Measurements from ENCODE around the gene ZNF524. TPM values are rescaled to one million over a fixed set of nuclear protein-coding genes. Genes with fewer than 3 reads are reported as not detected.

The ZNF524 gene
- total and polyA plus RNA-seq, 9 of the 15 experiments (the other 6 are each of a cell fraction or from before 2014, with no cell fraction given), result 0.08 to 15.6 (median 2.9) TPM

DNA sequence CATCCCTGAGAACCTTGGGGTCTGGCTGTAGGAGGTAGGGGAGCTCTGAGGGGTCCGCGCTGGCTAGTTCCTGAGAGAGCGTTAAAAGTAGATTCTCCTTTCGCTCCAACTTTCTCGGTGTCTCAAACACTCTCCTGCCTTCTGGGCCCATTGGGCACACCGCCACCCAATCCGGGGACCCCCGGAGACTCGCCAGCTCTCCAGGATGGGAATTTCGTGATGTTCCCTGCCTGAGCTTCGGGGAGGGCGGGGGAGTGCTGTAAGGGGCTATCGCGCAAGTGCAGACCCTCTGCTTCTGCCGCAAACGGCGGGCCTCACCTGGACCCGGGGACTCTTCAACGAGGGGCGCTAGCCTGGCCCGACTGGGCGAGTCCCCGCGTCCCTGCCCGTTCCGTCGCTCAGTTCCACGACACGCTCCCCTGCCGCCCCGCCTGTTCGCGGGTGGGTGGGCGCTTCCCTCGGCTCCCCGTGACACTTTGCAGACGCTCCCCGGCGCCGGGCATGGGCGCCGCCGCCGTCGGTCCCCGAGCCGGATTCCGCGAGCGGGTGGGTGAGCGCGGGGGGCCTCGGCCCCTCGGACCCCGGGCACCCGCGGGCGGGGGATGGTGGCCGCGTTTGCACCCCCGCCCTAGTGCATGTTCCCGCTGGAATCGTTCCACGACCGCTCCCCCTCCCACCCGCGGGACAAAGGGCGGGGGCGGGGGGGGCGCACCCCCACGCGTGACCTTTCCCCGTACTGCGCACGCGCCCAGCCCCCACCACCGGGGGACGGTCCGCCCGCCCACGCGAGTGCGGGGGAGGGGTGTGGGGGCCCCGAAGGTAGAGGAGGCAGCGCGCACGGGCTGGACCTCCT lies 47.9 kb downstream of the ZNF524 start, which contains the start of gene CCDC106 (continued):
- TF ChIP-seq RERE (CRISPR knock-in tag; IDR thresholded peaks at IDR 0.05; ENCODE audit: borderline replicate concordance), result no peak
- TF ChIP-seq OTX1 (CRISPR knock-in tag; IDR thresholded peaks at IDR 0.05), result 0 out of 2 replicates have a peak, but pooled peaks have one; percentile 40
- TF ChIP-seq MCM5 (IDR thresholded peaks at IDR 0.05; ENCODE audit: low read depth), result no peak
- peak in 1 of 2 experiments; percentile 100 for TF ChIP-seq NCOA2 (IDR thresholded peaks at IDR 0.05; ENCODE audit: partially characterized antibody in 2 of 2)
- TF ChIP-seq ZNF644 (tag; IDR thresholded peaks at IDR 0.05; ENCODE audit: low read depth), result no peak
- TF ChIP-seq, protein P1, sequence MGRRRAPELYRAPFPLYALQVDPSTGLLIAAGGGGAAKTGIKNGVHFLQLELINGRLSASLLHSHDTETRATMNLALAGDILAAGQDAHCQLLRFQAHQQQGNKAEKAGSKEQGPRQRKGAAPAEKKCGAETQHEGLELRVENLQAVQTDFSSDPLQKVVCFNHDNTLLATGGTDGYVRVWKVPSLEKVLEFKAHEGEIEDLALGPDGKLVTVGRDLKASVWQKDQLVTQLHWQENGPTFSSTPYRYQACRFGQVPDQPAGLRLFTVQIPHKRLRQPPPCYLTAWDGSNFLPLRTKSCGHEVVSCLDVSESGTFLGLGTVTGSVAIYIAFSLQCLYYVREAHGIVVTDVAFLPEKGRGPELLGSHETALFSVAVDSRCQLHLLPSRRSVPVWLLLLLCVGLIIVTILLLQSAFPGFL (CRISPR knock-in tag; IDR thresholded peaks at IDR 0.05), result no peak
- peak; percentile 58 for TF ChIP-seq MTA2 (IDR thresholded peaks at IDR 0.05; ENCODE audit: low read depth)
- TF ChIP-seq MCM2 (IDR thresholded peaks at IDR 0.05; ENCODE audit: low read depth), result no peak
- no peak for TF ChIP-seq ZNF175 (CRISPR knock-in tag; IDR thresholded peaks at IDR 0.05; ENCODE audit: low read depth)
- TF ChIP-seq, protein P2, sequence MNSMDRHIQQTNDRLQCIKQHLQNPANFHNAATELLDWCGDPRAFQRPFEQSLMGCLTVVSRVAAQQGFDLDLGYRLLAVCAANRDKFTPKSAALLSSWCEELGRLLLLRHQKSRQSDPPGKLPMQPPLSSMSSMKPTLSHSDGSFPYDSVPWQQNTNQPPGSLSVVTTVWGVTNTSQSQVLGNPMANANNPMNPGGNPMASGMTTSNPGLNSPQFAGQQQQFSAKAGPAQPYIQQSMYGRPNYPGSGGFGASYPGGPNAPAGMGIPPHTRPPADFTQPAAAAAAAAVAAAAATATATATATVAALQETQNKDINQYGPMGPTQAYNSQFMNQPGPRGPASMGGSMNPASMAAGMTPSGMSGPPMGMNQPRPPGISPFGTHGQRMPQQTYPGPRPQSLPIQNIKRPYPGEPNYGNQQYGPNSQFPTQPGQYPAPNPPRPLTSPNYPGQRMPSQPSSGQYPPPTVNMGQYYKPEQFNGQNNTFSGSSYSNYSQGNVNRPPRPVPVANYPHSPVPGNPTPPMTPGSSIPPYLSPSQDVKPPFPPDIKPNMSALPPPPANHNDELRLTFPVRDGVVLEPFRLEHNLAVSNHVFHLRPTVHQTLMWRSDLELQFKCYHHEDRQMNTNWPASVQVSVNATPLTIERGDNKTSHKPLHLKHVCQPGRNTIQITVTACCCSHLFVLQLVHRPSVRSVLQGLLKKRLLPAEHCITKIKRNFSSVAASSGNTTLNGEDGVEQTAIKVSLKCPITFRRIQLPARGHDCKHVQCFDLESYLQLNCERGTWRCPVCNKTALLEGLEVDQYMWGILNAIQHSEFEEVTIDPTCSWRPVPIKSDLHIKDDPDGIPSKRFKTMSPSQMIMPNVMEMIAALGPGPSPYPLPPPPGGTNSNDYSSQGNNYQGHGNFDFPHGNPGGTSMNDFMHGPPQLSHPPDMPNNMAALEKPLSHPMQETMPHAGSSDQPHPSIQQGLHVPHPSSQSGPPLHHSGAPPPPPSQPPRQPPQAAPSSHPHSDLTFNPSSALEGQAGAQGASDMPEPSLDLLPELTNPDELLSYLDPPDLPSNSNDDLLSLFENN (IDR thresholded peaks at IDR 0.05; ENCODE audit: low read depth in 2 of 2, low read length in 2 of 2), result no peak
- no peak for TF ChIP-seq CBFB (CRISPR knock-in tag; IDR thresholded peaks at IDR 0.05)
- no peak for TF ChIP-seq PHB2 (IDR thresholded peaks at IDR 0.05; ENCODE audit: low read depth)
- no peak; the same call in 1 of the 2 replicates for TF ChIP-seq KLF6 (CRISPR knock-in tag; IDR thresholded peaks at IDR 0.05; ENCODE audit: borderline replicate concordance)
- no peak for TF ChIP-seq NR2C1 (IDR thresholded peaks at IDR 0.05)
- TF ChIP-seq NR2C1 (tag; IDR thresholded peaks at IDR 0.05), result 0 out of 2 replicates have a peak, but pooled peaks have one; percentile 49
- no peak for TF ChIP-seq ZNF23 (CRISPR knock-in tag; IDR thresholded peaks at IDR 0.05)
- peak; percentile 21 for TF ChIP-seq SAP30 (IDR thresholded peaks at IDR 0.05; ENCODE audit: borderline replicate concordance, insufficient read depth, low read depth, low read length, poor library complexity, severe bottlenecking)
